H4 (cell line): ENCODE data around the gene LRRC4C. TPM values are rescaled to one million over a fixed set of nuclear protein-coding genes. Genes with fewer than 3 reads are reported as not detected.

Experiments
- DNase-seq: peaks from one replicate; pipeline ENCODE4 v3.0.0-alpha.2; 2015; ENCODE audit warnings: low spot score
- total RNA-seq: library from RNA; depleted of rRNA; stranded (reverse); fragments of >200 nt; shearing (Covaris generic); gene quantifications from 2 replicates; pipeline ENCODE4 v1.2.3, GENCODE V29; 2014

Gene LRRC4C
- total RNA-seq, 1 experiment from 2014 or later = 6.2 TPM

DNA sequence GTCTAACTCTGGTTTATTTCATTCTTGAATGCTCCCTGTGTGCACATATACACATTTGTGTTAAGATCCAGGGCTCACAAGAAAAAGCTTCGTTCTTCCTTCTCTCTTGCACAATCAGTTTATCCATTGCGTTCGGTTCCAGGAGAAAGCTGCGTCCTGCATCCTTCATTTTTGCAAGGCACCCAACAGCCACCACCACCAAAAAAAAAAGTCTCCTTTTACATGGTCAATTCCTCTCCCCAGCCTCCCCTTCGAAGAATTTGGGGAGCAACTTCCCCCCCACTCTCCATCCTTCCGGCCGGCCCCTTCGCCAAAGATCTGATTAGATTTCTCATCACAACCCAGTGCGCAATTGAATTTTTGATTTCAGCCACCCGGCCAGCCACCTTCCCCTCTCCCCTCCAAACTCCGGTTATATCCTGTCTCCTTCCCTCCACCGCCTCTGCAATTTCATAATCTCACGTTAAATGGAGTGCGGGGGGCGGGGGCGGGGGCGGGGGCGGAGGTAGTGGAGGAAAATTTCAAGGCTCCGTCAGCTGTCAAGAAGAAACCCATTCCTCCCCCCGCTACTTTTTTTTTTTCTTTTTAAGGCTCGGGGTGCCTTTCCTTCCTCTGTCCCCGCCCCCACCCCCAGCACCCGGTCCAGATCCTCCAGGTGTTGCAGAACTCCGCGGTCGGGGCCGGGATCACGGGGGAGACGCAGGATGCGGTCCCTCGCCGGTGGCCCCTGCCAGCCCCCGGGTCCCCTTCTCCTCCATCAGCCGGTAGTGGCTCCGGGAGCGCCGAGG, 1166.5 kb downstream of the LRRC4C start:
- peak; percentile 34 for DNase-seq

DNA sequence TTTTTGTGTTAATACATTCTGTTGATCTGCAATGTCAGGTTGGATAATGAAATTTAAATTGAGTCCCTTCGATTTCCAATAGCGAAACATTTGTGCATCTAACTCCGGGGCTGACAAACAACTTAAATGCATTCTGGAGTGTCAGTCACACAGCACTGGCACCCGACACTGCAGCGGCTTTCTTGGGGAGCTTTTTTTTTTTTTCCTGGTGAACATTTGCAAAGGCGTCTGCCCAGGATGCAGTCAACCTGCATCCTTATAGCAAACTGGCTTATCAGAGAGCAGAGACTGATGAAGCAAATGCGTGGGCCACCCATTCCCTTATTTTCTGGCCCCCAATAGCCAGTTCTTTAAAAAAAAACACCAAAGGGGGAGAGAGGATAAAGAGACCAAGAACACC, 1167.7 kb downstream of the LRRC4C start:
- DNase-seq = no peak

DNA sequence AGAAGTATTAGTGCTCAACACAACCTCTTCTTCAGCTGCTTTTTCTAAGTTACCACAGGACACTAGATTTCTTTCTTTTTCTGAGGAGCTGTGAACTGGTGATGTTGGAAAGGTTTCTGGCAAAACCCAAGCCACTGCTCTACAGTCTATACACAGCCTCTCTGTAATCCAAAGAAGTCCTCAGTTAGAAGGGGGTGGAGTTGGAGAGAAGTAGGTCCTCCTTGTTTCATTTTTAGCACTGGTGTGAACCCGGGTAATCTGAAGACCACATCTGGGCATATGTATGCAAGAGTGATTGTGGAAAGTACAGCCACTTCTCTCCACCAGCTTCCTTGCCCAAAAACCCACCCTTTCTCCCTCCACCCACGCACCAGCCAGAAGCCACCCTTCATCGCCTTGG, 1168.1 kb downstream of the LRRC4C start:
- no peak for DNase-seq

DNA sequence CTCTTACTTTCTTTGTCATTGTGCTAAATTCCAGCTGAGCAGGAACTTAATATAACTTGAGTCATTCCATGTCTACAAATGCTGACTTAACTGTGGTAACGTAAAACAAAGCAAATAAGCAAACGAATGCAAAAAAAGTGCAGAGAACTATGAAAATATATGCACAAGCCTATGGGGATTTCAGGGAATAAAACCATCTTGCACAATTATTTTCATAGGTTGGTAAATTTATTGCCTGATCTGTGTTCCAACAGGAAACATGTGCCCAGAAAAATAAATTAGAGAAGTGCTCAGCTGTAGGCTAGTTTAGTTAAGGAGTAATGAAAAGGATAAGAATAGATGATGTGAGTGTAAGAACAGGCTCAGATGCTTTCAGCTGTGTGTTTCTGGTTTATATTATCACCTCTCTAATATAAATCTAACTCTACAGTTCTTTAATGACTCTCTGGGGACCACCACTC, 1169.3 kb downstream of the LRRC4C start:
- peak; percentile 73 for DNase-seq

DNA sequence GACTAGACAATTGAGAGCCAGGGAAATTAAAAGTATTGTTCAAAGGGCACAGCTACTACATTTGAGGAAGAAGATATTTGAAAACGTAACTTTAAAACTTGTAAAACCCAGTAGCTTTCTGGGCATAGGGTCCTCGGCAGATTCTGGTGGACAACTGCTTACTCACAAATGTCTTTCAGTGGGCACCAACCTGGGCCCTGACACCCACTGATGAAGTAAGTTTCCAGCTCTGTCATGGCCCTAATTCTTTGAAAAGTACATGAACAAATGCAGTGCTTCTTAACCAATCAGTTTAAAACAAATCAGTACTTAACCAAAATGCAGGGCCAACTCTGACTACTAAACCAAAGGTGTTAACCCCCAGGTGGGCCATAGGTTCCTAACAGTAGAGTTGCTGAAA, 1170.1 kb downstream of the LRRC4C start:
- no peak for DNase-seq

DNA sequence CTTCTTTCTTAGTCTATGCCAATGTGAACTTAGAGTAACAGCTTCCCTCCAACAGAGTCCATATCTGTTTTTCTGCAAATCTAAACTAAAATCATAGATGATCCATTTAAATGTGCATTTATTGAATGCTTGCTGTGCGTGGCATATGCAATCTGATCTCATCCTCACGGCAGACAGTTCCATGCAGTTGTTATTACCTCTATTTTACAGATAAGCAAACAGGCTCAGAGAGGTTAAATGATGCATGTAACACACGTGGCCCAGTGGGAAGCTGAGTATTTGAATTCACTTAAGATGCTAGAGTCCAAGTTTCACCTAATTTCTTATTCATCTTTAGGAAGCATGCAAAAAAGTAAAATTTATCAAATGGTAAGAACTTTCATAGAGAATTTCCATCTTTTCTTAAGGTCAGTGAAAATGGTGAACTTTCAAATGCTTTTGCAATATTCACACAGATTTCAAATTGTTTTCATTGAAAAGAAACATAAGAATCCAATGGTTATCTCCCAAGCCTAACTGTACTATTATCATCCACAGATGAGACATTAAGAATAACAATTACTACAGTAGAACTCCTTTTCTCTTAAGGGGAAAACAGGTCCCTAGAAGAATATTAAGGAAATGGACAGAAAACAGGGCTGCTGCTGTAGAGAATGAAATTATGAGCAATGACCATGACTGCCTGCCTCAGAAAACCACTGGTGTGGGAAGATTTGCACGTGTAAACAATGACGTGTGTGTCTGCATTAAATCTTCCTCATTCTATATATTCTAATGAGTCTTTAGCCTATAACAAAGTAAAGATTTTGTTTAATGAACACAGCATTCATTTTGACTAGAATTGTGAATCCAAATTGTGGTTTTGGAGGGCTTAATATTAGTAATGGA, 1171.3 kb downstream of the LRRC4C start:
- no peak for DNase-seq

DNA sequence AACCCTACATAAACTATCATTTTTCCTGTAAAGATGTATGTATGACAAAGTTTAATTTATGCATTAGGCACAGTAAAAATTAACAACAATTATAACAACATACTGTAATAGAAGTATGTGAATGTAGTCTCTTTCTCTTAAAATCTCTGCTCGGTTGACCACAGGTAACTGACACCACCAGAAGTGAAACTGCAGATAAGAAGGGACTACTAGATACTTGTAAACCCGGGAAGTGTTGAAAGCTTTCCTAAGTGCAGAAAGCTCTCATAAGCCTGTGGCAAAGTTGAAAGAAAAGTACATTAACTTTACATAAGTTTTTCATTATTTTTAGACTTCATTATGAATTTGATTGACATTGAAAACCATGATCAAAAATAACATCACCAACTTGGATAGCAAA, 1173.3 kb downstream of the LRRC4C start:
- peak; percentile 49 for DNase-seq

DNA sequence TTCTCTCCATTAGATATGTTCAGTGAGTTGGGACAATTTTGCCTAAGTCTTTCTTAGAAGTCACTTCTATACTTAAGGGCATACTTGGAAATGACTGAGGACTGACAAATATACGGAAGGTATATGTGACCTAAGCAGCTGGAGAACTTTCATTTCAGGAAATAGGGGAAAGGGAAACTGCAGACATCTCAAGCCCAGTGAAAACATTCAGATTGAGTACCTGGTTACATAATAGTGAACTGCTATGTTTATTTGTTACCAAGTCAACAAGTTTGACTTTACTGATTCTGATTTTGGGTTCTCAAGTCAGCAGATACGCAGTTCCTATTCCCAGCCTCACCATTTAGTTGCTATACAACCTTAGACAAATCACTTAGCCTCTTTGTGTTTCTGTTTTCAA, 1173.9 kb downstream of the LRRC4C start:
- DNase-seq = no peak

DNA sequence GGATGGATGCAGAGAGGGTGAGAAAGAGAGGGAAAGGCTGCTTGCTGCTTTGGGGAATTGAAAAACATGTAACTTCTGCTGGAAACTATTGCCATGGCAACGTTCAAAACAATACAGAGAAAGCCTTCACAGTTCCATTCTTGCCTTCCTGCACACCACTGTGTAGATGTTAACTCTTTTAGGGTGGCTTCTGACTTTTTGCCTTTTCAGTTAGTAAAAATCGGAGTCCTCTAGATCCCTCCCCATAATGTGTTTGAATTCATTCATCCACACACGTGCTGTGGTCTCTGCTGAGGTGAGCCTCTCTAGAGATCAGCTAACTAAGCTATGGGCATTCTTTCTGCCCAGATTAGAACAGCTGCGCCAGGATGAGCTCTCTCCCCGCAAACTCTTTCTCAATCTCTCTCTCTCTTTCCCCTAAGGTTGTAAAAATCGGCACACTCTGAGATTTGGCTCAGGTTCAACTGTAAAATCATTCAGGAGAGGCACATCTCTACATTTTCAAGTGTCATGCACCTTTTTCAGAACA, 1178.3 kb downstream of the LRRC4C start:
- no peak for DNase-seq

DNA sequence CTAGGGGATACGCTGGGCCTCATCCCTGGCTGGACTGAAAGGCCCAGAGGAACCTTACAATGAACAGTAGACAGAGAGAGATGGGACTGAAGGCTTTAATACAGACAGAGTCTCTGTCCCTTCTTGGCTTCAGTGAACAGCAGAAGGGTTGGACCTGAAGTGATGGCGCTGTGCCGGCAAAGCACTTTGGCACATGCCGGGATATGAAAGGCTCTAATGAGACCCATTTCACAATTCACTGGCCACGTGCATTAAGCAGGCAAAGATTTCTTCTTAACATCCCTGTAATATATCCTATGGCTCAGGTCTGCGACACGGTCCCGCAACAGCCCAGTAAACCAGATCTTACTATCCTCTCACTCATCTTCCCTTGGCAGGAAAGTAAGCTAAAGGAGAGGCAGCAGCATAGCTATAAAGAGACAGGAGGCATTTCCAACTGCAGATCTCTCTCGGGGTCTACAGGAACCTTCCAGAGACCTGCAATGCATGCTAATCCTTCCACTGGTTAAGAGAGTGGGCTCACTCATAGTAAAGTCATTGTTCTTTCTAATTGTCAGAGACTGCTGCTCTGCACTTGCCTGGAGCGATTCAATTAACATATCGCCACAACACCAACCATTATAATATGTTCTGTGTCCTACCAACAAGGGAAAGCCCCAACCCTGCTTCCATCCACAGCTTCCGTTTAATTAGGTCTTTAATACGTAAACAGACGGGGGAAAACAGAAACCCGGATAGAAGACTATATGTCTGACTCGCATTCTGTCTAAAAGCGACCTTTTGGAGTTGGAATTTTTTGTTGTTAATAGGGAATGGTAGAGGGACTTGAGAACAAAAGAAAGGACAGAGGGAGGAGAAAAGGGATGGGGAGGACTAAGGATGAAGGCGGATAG, 1179.0 kb downstream of the LRRC4C start:
- no peak for DNase-seq

DNA sequence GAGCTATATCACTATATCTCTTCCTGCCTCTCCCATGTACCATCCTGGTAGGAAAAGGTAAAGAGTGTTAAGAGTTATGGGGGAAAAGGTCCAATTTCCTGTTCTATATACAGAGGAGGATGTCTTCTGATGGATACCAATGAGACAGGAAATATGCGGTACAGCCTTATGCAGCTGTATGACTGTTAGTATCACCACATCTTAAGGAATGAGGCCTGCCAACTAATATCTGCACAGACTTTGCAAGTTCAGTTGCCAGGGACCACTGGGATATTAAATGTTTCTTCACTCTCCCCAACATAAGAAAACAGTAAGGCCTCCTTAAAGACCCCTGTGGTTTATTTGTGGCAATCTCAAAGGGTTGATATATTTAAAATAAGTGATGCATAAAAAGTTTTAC, 1182.5 kb downstream of the LRRC4C start:
- DNase-seq = no peak

DNA sequence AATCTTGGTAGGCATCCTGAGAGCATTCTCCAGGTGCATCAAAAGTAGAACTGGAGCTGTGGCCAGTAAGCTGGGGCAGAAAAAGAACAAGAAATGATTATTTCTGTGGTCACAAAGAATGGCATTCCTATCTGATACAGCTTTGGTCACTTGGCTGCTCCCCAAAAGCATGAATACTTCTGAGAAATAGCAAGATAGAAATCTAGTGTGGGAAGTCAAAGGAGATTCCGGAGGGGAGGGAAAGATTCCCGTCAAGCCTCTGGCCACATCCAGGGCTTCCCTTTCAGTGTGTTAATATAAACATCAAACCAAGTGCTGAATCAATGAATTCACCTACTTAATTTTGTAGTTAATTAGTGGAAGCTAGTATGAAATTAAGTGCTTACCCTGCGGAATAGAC, 1185.4 kb downstream of the LRRC4C start:
- peak; percentile 93 for DNase-seq

DNA sequence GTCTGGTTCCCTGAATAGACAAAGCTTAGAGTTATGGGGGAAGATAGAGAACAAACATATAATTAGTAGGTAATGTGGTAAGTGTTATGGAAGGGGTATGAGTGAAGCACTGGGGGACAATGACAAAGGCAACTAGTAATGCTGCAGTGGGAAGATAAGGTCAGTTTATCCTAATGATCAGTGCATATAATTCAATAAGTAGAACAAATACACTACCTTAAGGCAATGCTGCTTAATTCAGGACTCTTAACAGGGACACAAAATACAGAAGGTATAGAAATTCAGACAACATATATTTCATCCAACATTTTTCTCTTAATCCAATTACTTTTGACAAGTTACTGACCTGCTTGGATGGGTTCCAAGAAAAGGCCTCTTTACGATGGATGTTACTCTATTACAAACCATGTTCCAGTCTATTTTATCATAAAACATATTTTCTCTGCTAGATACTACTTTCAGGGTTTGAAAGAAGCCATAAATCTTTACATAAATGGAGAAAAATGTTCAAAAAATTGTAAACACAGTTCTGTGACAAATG, 1186.2 kb downstream of the LRRC4C start:
- no peak for DNase-seq

DNA sequence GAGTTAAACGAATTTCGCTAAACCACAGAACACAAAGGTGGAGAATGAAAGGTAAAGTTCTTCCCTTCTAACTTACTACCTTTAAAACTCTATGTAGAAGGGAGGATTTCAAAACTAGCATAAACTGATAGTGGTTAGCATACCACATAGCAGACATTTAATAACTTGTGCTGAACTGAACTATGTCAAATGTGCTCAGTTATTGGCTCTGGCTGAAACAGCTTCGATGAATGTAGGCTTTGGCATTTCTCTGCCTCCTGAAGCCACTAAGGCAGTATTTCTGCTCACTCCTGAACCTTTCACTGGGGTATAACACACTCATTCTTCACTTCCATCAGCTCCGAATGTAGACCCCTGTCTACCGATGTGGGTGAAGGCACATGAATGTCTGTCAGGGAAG, 1188.1 kb downstream of the LRRC4C start:
- DNase-seq = no peak

DNA sequence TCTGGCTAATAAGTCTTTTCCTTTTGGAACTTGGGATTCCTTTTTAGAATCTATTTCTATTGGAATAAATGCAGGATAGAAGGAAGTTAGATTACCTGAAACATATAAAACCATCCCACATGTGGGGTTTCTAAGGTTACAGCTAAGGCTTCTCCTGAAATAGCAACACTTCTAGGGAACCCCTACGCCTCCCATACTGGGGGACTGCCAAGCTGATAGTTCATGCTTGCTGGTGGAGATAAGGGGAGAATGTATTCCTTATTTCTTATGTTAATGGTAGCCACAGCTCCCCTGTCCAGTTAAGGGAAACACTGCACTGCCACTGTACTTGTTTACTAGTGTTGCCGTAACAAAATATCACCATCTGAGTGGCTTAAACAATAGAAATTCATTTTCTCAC, 1189.6 kb downstream of the LRRC4C start:
- no peak for DNase-seq

DNA sequence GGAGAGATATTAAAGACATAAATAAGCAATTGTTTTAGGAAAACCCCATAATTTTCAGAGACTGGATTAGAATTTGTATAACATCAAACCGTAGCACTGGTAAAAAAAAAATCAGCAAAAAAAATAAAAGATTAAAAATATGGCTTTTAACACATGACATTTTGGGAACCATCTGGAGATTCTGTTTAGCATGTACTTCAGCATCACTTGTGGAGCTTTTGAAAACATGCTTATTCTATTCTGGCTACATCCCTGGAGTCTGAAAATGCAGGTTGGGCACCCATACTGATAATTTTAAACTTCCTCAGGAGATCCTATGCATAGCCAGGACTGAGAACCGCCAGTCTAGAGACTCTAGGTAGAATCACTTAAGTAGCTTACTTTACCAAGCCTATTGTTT, 1190.9 kb downstream of the LRRC4C start:
- DNase-seq = no peak

DNA sequence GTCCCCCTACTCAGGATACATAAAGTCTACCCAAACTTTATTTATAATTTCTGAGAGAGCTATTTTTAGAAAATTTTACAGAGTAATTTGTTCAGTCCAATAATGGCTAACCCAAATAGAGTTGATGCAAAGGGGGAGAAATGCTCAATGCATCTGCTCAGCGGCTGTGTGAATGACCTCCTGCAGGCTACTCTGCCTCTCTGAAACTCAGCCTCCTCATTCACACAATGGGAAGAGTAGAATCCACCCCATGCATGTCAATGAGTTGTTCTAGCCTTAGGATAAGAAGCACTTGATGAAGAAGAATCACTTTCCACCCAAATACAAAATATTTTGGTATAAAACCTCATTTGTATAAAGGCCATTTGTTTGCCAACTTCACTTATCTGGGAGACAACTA, 1204.0 kb downstream of the LRRC4C start:
- DNase-seq = no peak

DNA sequence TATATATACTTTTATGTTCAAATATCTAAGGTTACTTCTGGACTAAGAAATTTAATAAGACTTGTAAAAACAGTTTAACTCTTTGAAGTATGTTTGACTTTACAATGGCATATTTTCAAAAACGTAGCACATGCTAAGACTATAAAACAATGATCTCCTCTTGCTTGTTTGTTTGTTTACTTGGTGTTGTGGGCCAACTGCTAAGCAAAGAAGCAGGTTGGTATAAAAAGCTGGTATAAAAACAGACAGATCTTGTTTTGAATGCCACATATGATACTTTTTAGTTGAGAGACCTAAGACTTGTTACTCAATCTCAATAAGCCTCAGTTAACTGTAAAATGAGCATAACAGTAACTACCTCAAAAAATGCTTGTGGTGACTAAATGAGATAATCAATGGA, 1206.3 kb downstream of the LRRC4C start:
- no peak for DNase-seq

DNA sequence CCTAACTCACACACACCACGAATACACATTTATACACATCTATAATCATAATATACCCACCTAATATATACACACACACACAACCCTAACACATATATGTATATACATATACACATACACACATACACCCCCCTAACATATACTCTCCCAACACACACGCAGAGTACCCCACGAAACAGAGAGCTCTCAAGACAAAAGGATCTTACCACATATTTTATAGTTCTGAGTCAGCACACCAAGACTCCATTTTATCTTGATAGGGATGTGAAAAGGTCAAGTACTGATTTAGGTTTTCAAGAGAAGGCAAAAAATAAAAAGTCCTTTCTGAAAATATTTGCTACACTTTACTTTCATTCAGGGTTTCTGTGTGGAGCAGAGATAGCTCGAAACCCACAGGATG, 1207.2 kb downstream of the LRRC4C start:
- peak; percentile 25 for DNase-seq

DNA sequence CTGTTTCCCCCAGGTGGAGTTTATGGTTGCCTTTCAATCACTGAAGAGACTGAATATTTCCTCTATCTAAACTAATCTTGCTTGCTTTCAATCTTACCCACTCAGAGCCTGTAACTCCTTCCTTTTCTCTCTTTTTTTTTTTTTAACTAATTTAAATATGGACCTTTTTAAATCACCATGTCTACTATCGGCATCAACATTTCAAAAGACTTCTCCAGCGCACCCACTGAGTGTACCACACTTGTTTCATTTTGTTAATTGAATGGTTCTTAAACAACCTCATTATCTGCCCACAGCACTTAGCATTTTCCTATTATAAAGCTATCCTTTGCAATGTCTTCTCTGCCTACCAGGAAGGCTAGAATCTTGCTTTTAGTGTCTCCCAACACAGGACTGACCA, 1212.5 kb downstream of the LRRC4C start:
- no peak for DNase-seq

DNA sequence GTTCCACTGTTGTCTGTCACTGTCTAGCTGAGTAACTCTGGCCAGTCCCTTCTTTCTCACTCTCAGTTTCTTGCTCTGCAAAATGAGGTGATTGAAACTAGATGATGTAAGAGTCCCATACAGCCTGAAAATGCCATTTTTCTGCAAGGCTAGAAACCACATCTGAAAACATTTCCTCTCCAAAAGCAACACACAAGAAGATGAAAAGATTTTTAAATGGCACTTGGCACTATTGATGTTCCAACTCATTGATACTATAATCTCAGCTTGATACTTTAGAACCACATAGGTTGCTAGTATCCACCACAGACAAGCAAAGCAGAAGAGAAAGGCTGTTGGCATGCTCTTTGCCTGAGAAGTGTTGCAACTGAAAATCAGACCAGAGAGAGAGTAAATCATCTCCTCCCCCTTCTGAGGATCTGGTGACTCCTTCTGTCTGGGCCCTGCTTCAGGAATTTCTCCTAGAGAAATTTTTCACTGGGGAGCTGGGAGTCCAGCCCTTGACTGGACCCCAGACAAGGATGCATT, 1217.9 kb downstream of the LRRC4C start:
- peak; percentile 39 for DNase-seq
